H4 (cell line): Measurements from ENCODE around the gene AMOTL2. TPM values are rescaled to one million over a fixed set of nuclear protein-coding genes. Genes with fewer than 3 reads are reported as not detected.

Source experiments
- DNase-seq: peaks from one replicate; pipeline ENCODE4 v3.0.0-alpha.2; 2015; ENCODE audit warnings: low spot score
- total RNA-seq: library from RNA; depleted of rRNA; stranded (reverse); fragments of >200 nt; shearing (Covaris generic); gene quantifications from 2 replicates; pipeline ENCODE4 v1.2.3, GENCODE V29; 2014

AMOTL2 gene
- total RNA-seq, 1 experiment from 2014 or later = 23.0 TPM

DNA sequence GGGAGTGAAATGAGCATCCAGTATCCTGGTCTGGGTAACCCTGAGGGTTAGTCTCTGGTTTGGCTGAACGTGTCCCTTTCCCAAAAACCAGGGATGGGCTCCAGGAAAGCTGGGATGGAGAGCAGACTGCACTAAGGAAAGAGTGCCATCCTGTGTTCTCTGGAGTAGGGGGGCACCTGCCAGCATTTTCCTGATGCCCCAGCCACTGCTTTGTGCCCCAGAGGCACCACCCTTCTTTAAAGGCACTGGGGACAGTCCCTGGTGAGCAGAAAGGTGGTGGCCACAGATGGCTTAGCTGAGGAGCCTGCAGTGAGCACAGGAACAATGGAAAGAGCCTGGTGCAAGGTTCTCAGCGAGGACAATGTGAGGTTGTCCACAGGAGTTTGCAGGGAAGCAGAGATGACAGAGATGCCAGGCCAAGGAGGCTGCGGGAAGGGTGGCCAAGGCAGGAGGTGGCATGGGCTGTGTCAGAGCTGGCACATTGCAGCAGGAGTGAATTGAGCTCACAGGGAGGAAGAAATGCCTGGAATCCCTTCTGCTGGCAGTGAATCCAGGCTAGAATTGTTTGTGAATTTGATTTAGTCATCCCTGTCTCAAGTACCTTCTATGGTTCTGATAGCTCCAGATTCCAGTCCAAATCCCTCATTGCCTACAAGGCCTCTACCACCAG, 39.9 kb downstream of the AMOTL2 start:
- DNase-seq = no peak

DNA sequence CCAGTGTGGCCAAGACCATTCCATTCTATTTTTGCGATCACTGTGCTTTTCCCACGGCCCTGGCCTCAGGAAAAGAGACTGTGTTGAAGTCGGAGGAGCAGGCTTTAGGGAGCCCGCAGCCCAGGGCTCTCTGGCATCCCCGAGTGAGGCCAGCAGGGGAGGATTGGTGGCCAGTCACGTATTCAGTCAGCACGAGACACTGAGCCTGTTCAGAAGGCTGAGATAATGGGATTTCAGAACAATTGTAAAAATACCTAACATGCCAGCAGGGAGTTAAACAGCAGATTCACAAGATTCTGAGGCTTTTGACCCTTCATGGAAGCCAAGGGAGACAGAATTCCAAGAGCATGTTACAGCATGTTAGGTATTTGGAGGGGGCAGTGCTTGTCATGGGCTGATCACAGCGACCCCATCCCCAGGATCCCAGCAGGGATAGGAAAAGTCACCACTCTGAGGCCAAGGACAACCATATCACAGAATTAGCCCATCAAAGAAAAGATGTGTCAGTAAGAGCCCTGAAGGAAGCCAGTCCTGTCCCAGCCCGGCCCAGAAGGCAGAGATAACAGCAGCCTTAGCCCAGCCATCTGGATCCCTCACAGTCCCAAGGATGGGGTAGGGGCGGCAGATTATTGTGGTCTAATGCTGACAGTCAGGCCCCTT, 40.6 kb downstream of the AMOTL2 start:
- DNase-seq = peak; percentile 44

DNA sequence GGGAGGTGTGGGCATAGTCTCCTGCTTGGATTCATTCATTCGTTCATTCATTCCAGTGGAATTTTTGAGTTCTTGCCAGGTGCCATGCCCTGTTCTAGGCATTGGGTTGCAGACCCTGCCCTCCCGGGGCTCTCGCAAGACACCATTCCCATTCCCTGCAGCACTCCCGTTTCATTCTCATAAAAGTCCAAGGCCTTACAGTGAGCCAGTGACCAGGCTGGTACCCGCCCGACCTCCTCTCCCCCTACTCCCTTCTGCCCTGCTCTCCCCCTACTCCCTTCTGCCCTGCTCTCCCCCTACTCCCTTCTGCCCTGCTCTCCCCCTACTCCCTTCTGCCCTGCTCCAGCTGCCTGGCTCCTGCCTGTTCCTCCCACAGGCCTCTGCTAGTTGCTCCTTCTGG, 41.9 kb downstream of the AMOTL2 start:
- DNase-seq = no peak

DNA sequence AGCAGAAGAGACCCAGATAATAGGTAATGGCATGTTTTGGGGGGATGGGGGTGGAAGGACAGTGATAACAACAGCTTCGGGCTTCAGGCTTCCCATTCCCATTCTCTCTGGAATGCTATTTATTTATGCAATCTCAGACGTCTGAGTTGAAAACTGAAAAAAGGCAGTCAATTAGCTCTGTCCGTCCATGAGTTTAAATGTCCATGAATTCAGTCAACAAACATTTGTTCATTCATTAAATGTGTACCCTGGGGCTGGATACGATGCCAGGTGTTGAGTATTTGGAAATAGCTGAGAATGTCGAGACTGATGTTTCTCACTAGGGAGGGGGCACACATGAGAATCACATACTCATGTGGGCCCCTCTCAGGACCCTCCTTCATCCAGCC, 42.4 kb downstream of the AMOTL2 start:
- DNase-seq = no peak

DNA sequence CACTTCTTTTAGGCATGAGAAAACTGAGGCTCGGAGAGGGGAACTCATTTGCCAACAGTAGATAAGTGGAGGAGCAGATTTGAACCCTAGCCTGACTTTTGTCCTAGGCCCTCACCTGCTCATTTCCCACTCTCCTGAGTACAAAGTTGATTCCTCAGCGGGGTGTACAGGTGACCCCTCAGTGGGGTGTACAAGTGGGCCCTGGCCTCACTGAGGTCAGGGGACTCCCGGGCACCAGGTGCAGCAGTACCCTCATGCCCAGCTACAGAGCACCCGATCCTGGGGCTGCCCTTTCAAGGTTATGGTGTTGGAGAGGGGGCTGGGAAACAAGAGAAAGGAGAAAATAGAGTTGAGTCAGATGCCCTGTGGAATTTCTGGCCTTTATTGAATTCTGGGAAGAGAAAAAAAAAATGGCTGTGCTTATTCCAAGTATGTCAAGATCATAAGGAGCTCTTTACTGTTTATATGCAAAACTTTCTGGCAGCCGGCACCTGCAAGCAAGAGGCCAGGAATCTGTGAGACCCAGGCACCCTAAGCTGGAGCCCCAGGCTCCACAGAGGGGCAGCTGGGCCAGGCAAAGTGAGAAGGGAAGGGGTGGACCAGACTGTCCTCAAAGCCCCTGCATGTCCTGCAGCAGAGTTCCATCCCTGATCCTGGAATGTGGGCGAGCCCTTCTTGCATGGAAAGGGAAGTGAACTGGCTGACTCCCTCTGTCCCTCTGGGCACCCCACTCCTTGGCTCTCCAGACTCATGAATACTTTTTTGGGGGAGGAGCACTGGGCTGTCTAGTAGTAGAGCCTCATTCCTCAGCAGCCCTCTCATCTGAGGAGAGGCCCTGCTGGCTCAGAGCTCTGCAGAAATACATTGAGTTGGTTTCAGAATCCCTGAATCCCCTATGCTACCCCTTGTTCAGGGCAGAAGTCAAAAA, 43.1 kb downstream of the AMOTL2 start:
- no peak for DNase-seq

DNA sequence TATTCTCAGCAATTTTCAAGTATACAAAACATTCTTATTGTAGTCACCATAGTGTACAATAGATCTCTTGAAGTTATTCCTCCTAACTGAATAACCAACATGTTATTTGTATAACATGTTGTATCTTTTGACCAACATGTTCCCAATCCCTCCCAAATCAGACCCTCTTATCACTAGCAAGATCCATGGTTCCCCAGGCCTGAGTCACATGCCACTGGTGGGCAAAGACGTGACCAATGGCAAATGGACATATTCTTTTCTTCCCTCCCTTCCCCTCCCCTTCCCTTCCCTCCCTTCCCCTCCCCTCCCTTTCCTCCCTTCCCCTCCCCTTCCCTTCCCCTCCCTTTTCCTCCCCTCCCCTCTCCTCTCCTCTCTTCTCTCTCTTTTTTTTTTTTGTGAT, 45.4 kb downstream of the AMOTL2 start:
- peak; percentile 39 for DNase-seq

DNA sequence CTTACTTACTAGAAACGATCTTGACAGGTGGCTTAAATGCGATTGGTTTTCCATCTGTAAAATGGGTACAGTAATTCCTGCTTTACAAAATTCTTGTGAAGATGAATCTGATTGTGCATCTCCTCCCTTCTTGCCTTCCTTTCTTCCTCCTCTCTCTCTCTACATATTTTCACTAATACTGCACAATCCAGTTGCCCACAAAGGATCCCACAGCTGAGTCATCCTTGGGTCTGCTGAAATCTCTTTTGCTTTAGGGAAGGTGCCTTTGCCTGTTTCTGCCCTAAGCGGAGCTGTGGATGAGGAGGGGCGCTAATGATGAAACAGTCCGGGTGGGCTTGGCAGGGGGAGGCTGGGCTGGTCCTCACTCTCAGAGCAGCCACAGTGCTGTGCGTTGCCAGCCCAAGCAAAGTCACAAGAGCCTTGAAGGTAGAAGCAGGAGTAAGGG, 46.1 kb downstream of the AMOTL2 start:
- peak; percentile 93 for DNase-seq

DNA sequence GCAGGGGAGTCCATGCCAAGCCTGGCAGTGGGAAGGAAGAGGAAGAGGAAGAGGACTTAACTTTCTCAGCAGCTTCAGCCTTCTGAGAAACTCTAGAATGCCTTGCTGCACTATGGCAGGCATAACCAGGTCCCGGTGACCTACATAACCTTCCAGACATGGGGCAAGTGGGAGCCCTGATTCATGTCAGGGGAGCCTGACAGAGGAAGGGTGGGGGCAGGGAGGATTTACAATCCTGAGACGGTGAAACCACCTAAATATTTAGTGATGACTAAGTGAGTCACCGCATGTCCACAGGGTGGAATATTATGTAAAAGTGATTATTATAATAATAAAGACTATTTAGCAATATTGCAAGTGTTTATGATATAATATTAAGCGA, 46.7 kb downstream of the AMOTL2 start:
- DNase-seq = peak; percentile 67

DNA sequence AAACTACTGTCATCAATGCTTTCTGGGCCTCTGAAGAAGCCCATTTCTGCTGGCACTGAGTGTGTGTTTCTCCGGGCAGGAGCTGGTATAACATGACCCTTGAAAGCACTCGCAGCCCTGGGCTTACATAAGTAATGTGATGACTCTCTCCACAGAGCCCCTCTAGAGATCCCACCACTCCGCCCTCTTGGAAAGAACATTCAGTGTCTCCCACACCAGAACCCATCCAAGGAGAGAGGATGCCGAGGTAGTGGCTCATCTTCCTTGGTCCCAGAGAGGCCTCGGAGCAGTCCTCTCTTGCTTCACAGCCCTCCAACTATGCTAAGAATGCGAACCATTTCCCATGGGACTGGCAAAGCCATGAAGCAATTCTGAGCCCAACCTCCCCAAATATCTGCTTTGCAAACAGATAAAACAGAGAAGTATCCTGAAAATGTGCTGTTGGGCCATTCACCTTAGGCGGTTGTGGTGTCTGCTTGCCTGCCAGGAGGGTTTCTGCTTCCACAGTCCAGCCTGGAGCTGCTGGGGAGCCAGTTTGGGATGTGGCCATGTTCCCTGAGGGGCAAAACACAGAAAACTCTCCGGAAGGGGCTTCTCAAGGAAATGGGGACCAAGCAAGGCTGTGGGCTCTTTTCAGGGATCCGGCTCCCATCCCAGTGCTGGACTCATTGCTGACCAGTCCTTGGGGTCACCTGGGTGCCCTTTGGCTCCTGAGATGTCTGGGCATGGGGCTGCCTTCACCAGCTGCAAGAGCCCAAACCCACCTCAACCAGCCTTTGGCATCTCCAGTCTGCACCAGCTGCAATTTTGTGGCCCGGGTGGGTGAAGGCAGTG, 47.3 kb downstream of the AMOTL2 start:
- peak; percentile 92 for DNase-seq

DNA sequence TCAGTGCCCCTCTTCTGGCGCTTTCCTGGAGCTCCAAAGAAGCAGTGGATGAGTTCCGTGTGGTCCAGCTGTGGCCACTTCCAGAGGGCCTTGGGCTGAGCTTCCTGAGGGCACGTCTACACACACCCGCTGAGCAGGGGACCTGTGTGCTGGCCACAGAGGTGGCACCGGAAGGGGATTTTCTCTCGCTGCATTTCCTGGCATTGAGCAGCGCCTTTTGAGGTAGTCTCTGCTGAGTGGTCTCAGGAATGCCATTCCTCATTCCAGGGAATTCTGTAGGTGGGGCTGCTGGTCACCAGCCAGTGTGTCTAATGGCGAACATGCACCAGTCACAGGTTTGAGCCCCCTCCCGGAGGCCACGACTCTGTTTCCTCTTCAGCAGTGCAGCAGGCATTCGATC, 48.1 kb downstream of the AMOTL2 start:
- no peak for DNase-seq

DNA sequence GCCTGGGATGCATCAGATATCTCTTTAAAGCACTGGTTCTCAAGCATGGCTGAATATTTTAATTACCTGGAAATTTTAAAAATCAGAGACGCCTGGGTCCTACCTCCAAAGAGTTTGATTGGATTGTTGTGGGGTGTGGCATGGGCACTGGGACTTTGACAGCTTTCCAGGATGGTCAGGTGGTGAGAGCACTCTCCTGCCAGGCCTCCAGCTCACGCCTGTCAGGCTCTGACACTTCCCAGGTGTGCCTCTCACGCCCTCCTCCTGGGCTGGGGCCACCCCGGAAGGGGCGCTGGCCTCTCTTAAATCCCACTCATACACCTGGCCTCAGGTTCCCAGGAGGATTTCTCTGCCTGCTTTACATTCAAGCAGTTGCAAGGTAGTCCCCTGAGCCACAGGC, 48.5 kb downstream of the AMOTL2 start:
- no peak for DNase-seq

DNA sequence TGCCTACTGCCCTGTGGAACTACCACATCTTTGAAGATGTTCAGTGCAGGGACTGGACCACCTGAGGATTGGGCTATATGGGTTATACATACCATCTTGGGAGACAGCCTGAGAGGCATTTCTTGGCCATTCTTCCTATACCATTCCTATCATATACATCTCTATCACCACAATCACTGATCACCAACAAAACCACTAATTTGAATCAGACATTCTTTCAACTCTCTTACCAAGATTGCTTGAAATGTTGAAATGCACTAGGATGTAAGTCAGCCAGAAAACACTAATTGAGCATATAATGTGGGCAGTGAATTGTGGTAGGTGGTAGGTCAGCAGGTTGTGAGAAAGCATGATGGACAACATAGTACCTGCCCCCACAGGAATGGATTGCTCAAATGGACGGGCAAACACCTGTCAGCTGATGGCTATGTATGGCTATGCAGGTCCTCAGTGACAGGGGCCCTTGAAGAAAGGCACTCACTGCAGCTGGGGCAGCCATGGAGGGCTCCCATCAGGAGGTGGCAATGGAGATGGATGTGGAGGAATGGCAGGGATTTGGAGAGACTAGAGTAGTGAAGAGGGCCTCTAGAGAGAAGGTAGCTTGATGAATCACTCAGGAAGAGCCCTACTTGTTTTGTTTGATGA, 49.1 kb downstream of the AMOTL2 start:
- no peak for DNase-seq

DNA sequence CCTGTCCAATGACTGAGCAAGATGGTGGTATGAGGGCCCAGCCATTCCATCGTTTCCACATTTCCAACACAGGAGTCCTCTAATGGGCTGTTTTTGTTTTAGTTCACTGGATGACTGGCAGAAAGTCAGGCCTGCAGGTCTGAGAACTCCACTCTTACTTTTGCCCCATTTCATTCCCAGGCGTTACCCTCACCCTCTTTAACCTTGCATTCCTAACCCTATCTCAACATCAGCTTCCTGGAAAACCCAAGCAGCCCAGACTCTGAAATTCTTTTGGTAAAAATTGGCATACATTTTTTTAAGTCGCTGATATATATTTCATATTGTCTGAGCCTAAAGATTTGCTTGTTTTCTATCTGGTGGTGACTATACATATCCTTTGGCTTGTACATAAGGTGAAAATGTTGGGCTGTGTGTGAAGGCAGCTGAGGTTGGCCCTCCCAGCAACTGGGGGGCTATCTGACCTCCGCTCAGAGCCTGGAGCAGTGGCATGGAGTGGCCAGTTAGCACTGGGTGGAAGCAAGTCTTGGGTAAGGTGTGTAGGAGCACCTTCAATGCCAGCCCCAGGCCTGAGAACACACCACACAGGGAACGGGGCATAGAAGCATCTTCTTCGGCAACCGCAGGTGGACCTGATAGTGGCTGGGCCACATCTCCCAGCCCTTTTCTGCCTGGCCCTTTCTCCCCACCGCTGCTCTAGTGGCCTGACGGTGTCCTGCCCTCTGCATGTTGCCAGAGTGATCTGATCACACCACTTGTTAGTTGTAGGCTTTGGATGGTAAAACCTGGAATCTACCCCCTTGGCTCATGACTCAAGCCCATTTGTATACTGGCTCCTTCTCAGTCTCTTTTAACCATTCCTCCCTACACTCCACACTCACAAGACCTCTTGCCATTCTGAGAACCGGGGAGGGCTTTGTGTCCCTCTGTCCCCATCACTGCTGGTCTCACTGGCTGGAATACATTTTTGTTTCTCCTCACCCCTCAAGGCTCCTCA, 50.0 kb downstream of the AMOTL2 start:
- DNase-seq = no peak

DNA sequence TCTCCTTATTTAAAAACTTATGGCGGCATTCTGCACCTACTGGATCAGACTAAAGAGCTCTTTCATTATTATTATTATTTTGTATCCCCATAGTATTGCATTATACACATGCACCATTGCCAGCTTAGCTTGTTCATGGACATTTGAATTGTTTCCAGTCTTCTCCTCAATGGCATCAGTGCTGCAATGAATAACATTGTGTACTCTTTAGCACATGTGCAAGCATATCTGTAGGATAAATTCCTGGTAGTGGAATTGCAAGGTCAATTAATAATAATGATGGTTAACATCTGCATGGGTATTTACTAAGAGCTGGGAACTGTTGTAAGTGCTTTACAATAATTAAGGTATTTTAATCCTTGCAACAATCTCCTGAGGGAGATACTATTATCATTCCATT, 52.0 kb downstream of the AMOTL2 start:
- DNase-seq = no peak

DNA sequence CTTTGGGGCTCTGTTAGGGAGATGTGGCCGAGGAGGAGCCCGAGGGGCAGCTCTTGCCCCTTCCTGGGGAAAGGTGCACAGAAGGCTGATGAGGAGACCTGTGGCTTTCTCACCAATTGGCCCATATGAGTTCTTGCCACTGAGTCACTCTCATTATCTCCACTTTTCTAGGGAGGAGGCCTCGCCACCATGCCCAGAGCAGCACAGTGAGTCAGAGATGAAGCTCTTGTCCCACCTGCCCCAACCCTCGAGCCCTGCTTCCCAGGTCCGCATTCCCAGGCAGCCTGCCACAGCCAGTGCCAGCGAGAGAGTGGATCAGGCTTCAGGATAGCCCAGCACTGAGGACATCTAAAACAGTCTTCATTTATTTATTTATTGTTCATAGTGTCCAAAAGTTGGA, 53.5 kb downstream of the AMOTL2 start:
- peak; percentile 48 for DNase-seq

DNA sequence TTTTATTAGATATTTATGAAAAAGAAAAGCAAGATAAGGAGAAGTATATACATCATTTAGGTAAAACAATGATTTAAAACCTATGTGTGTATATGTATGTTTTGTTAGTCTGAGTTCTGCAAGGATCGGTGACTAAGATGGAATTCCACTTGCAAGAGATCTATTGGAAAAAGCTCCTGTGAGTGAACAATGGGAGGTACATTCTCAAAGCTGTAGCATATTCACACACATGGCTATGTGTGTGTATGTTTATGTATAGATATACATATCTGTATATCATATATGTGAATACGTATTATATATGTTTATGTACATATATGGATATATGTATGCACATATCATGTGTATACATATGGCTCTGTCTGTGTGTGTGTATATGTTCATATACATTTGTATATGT, 54.3 kb downstream of the AMOTL2 start:
- no peak for DNase-seq

DNA sequence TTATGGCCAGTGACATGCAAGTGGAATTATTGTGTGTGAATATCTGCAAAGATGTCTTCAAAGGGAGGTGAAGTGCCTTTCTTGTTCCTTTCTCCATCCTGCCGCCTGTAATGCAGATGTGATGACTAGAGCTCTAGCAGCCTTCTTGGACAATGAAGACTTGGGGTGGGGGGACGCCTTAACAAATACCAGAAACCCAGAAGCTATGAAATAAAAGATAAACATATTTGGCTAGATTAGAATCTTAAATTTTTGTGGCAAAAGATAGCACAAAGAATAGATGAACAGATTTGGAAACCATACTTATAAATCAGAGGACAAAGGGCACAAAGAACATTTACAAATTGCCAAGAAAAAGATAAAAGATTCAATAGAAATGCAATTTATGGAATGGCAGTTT, 56.1 kb downstream of the AMOTL2 start:
- DNase-seq = no peak

DNA sequence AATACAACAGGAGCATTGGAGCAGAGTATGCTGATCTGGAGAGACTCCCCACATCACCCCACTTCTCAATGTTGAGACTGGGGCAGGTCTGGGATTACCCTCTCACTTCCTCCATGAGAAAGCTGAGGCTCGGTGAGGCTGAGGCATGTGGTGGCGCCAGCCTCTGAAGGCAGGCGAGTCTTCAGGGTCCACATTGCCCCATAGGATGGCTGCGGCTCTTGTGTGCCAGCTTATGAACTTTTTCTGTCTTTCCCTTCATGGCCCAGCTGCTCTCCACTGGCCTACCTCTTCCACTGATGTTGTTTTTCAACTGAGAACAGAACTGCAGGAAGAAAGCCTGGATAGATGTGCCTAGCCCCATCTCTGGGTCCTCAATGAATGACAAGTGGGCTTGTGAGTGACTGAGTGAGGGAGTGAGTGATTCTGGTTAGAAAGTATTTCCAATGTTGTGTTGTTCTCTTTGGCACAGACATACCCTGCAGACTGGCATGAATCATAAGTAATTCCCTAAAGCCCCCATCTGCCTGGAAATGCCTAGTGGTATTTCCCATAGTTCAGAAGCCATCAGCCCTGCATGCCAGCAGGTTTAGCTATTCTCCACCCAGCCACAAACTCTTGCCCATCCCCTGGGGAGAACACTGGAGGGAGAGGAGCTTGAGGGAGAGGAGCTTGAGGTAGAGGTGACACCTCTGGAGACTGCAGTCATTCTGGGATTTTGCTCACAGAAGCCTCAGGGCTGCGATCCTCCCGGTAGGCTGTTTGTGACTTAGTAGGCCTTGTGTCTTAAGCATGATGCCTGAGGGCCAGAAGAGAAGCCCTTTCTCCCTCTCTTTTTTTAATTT, 56.9 kb downstream of the AMOTL2 start:
- no peak for DNase-seq
